A673 (cell line): ENCODE results near the gene OR6M1. TPM values are rescaled to one million over a fixed set of nuclear protein-coding genes. Genes with fewer than 3 reads are reported as not detected.

ENCODE experiments used
- BruUV-seq: library from RNA; stranded (reverse); fragments of 400-500 nt; replicated peaks from 2 replicates; lab custom pipeline; 2021; lab: Mats Ljungman, UMichigan
- CTCF ChIA-PET: fragments of 300-600 bp; sonication (Branson Sonifier 250); formaldehyde crosslinking; loops from one replicate; lab custom pipeline; 2022; ENCODE audit warnings: antibody characterized with exemption; lab: Charles Lee
- POLR2A ChIA-PET: fragments of 300-600 bp; sonication (Branson Sonifier 250); formaldehyde crosslinking; loops from one replicate; lab custom pipeline; 2022; ENCODE audit warnings: antibody characterized with exemption; ENCODE audit not compliant: low non-redundant PET; lab: Charles Lee
- DNase-seq: peaks from one replicate; pipeline ENCODE4 v3.0.0-alpha.2; 2015; ENCODE audit warnings: low spot score
- H3K27ac ChIP-seq: fragments of 200-600 bp; sonication (generic); 2 replicates; pipeline ENCODE4 v1.5.1; 2016; ENCODE audit warnings: mixed run types, low read depth, mild to moderate bottlenecking, mixed read lengths, antibody characterized with exemption, low read length; ENCODE audit not compliant: poor library complexity, severe bottlenecking
- H3K27me3 ChIP-seq: fragments of 200-600 bp; sonication (generic); replicated peaks from 2 replicates; pipeline ENCODE4 v1.6.1; 2017; ENCODE audit warnings: mixed run types, low read depth, mild to moderate bottlenecking, mixed read lengths, antibody characterized with exemption, low read length; ENCODE audit not compliant: insufficient read depth, poor library complexity
- H3K36me3 ChIP-seq: fragments of 200-600 bp; sonication (generic); 2 replicates; pipeline ENCODE4 v1.6.1; 2016; ENCODE audit warnings: mixed run types, mild to moderate bottlenecking, mixed read lengths, antibody characterized with exemption, low read length; ENCODE audit not compliant: insufficient read depth, poor library complexity, severe bottlenecking
- H3K4me1 ChIP-seq: fragments of 200-600 bp; sonication (generic); 2 replicates; pipeline ENCODE4 v1.6.1; 2017; ENCODE audit warnings: mixed run types, mild to moderate bottlenecking, mixed read lengths, antibody characterized with exemption, low read length; ENCODE audit not compliant: insufficient read depth, poor library complexity, severe bottlenecking
- H3K4me3 ChIP-seq: fragments of 200-600 bp; sonication (generic); 2 replicates; pipeline ENCODE4 v1.5.1; 2016; ENCODE audit warnings: low read depth, mixed run types, mild to moderate bottlenecking, mixed read lengths, low read length; ENCODE audit not compliant: poor library complexity, severe bottlenecking
- H3K9me3 ChIP-seq: fragments of 200-600 bp; sonication (generic); 2 replicates; pipeline ENCODE4 v1.6.1; 2016; ENCODE audit warnings: mixed run types, low read depth, mild to moderate bottlenecking, mixed read lengths, antibody characterized with exemption, low read length; ENCODE audit not compliant: poor library complexity, severe bottlenecking
- CTCF ChIP-seq: fragments of 300-800, 200-600 bp; sonication (generic); conservative IDR thresholded peaks from 2 replicates; pipeline ENCODE4 v1.5.1; 2017; ENCODE audit warnings: low read depth, mild to moderate bottlenecking, antibody characterized with exemption, low read length, moderate library complexity, mixed read lengths
- EZH2 ChIP-seq: fragments of 200-600 bp; sonication (generic); IDR thresholded peaks from 2 replicates; pipeline ENCODE4 v1.6.1; 2017; ENCODE audit warnings: borderline replicate concordance, low read depth, mild to moderate bottlenecking, mixed read lengths, antibody characterized with exemption, low read length; ENCODE audit not compliant: poor library complexity, severe bottlenecking
- intact Hi-C: fragments of 100-400 bp; cut with micrococcal nuclease; formaldehyde crosslinking; loops from one replicate; pipeline ENCODE4 v1.10.0; 2022; ENCODE audit not compliant: unreplicated experiment
- total RNA-seq: library from RNA; stranded (reverse); gene quantifications from 2 replicates; pipeline ENCODE4 v1.2.3, GENCODE V29; 2021

Gene OR6M1
- total RNA-seq, 1 experiment from 2014 or later, result not detected

GRCh38 chr11:123775289-123775688 lies 30.9 kb downstream of the OR6M1 start:
- Histone ChIP-seq H3K36me3 (no peaks in the 10 kb centered on the region), H3K27ac (no peak overlapping the region), H3K27me3 (no peaks in the 10 kb centered on the region), H3K4me3 (no peak overlapping the region), H3K9me3 (no peaks in the 10 kb centered on the region), H3K4me1 (no peaks in the 10 kb centered on the region)
- no peak for DNase-seq
- TF ChIP-seq EZH2, result no peak
- TF ChIP-seq CTCF, result no peak
- BruUV-seq, result no TSS peak
- intact Hi-C loops, result no loop called here
- ChIA-PET CTCF (no interaction called here), POLR2A (no interaction called here)

- Histone ChIP-seq H3K36me3 (no peaks in the 10 kb centered on the region), H3K4me1 (no peaks in the 10 kb centered on the region), H3K4me3 (no peak overlapping the region), H3K27ac (no peak overlapping the region), H3K27me3 (no peaks in the 10 kb centered on the region), H3K9me3 (no peaks in the 10 kb centered on the region)
- DNase-seq, result no peak
- intact Hi-C loops, result no loop called here
- ChIA-PET POLR2A (no interaction called here), CTCF (no interaction called here)
- BruUV-seq, result no TSS peak
- TF ChIP-seq EZH2 (no peak), CTCF (no peak)
Measured at GRCh38 chr11:123773959-123774358, 32.2 kb downstream of the OR6M1 start.

- ChIA-PET CTCF (no interaction called here), POLR2A (no interaction called here)
- no peak overlapping the region for H3K27ac ChIP-seq
- no peaks in the 10 kb centered on the region for H3K36me3 ChIP-seq
- H3K4me1 ChIP-seq, result no peaks in the 10 kb centered on the region
- BruUV-seq, result no TSS peak
- DNase-seq, result no peak
- intact Hi-C loops, result no loop called here
- no peaks in the 10 kb centered on the region for H3K27me3 ChIP-seq
- TF ChIP-seq CTCF (no peak), EZH2 (no peak)
- H3K4me3 ChIP-seq, result no peak overlapping the region
- H3K9me3 ChIP-seq, result no peaks in the 10 kb centered on the region
Measured at GRCh38 chr11:123773026-123773425, 33.1 kb downstream of the OR6M1 start.
